HFF-Myc (cell line): ENCODE results near the gene KCNK10.

Source experiments
- DNase-seq: peaks from one replicate; pipeline ENCODE4 v3.0.0-alpha.2; 2011; ENCODE audit warnings: low read depth; ENCODE audit errors: extremely low read depth
- H3K4me3 ChIP-seq: replicated peaks from 2 replicates; pipeline ENCODE4 v1.5.1; 2011; ENCODE audit warnings: low read depth, mild to moderate bottlenecking, control low read depth, low read length
- TF ChIP-seq, protein P1 (sequence below): IDR thresholded peaks from 2 replicates; pipeline ENCODE4 v1.5.1; 2012; ENCODE audit warnings: mild to moderate bottlenecking, low read depth, low read length, control low read depth; ENCODE audit errors: missing control alignments

KCNK10 gene

DNA sequence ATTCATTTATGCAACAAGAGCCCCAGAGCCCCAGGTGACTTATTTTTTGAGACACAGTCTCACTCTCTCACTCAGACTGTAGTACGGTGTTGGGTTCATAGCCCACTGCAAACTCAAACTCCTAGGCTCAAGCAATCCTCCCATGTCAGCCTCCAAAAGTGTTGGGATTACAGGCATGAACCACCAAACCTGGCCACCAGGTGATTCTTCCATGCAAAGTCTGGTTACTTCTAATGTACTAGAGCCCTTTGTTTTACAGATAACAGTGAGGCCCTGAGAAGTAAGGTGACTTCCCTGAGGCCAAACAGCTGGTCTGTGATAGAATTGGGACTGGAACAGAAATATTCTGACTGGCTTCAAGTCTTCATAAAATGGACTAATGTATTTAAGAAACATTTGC, 10.0 kb upstream of the KCNK10 start:
- DNase-seq = no peak
- no peak overlapping the region for H3K4me3 ChIP-seq
- TF ChIP-seq, protein P1, sequence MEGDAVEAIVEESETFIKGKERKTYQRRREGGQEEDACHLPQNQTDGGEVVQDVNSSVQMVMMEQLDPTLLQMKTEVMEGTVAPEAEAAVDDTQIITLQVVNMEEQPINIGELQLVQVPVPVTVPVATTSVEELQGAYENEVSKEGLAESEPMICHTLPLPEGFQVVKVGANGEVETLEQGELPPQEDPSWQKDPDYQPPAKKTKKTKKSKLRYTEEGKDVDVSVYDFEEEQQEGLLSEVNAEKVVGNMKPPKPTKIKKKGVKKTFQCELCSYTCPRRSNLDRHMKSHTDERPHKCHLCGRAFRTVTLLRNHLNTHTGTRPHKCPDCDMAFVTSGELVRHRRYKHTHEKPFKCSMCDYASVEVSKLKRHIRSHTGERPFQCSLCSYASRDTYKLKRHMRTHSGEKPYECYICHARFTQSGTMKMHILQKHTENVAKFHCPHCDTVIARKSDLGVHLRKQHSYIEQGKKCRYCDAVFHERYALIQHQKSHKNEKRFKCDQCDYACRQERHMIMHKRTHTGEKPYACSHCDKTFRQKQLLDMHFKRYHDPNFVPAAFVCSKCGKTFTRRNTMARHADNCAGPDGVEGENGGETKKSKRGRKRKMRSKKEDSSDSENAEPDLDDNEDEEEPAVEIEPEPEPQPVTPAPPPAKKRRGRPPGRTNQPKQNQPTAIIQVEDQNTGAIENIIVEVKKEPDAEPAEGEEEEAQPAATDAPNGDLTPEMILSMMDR = no peak

DNA sequence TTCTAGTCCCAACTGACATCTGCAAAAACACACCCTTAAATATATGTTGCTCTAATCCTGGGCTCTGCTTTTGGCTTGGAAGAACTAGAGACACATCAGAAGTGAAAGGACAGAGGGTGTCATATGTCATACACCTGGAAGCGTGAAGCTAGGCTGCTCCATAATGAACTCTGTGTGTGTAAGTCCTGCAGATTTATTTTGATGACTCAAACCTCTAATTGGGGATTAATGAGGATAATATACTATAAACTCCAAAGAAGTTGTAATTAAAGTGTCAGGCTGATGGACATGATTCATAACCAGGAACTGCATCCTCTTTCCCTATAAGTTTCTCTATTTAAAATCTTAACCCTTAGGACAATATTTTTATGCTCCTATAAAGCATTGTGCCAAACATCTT, 4.4 kb upstream of the KCNK10 start:
- TF ChIP-seq, protein P1 = no peak
- DNase-seq = no peak
- no peak overlapping the region for H3K4me3 ChIP-seq

DNA sequence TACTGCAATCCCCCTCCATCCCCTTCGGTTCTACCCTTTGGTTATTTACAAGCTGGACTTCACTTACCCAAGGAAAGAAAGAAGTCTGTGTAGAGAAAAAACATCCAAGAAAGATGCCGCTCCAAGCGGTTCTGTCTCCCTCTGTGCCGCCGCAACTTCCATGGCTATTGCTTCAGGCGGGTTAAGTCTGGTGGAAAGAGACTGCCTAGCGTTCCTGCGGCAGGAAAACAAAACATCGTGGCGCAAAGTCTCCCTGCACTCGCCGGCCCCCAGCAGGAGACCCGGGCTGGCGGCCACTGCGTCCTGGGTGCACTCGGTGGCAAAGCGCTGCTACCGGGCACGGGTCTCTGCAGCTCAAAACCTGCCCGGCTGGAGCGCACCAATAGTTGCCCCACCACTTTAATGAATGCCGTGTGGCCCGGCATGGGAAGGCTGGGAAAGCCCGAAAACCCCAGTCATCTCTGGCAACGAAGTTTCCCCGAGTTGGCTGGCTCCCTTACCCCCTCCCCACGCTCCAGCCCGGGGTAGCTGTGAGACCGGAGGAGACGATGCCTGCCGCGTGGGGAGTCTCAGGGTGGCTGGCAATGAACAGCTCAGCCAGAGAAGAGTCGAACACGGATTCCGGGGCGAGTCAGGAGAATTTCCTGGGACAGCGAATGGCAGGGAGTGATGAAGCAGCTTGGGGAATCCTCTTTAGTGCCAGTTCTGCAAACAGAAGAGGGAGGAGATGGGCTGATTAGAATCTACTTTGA, 3.5 kb upstream of the KCNK10 start:
- H3K4me3 ChIP-seq = no peak overlapping the region
- no peak for DNase-seq
- TF ChIP-seq, protein P1 = no peak

DNA sequence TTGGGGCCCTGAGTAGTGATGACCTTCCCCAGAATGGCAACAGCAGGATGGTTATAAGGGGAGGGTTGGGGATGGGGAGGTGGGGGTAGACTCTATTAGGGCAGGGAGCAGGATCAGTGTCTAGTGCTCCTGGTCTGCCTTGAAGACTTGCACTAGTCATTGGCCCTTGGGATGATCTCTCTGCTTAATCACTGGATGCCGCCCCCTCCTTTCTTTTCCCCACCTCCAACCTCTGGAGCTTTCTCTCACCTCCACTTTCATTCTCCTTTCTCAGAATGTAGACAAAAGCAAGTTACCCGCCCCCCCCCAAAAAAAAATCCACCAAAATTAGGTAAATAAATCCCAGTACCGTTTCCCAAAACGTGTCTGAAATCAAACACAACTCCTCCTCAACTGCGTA, 2.8 kb upstream of the KCNK10 start:
- TF ChIP-seq, protein P1 = no peak
- no peak for DNase-seq
- no peak overlapping the region for H3K4me3 ChIP-seq

DNA sequence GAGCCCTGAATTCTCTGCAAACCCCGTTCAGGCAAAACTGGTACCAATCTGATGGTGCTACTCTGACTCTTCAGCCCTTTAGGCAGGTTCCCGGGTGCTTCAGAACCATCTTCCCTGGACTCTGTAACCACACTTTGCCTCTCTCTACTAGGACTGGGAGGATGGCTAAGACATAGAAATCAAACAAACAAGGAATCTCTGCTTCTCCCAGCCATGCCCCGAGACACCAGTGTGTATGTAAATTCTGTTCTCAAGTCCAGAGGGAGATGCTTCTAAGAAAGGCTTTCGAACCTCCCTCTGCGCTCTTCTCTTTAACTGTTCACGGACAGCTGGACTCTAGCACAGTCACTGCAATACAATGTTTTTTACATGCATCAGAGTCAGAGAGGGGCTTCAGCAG, 1.9 kb upstream of the KCNK10 start:
- H3K4me3 ChIP-seq = no peak overlapping the region
- DNase-seq = no peak
- TF ChIP-seq, protein P1 = no peak

DNA sequence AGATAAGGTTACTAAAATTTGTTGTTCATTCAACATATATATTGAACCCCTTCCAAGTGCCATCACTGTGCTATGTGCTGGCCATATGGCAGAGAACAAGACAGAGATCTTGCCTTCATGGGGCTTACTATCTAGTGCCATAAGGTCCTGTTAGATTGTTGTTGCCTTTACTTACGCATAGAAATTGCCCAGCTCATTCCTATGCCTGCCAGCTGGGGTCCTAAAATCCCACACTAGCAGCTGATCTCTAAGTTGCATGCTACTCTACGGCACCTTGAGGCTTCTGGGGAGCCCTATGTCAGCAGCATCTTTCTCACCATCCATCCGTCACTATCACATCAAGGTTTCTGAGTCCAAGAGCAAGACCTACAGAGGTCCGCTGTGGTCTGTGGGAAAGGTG, 1.4 kb upstream of the KCNK10 start:
- H3K4me3 ChIP-seq = no peak overlapping the region
- DNase-seq = no peak
- TF ChIP-seq, protein P1 = no peak

DNA sequence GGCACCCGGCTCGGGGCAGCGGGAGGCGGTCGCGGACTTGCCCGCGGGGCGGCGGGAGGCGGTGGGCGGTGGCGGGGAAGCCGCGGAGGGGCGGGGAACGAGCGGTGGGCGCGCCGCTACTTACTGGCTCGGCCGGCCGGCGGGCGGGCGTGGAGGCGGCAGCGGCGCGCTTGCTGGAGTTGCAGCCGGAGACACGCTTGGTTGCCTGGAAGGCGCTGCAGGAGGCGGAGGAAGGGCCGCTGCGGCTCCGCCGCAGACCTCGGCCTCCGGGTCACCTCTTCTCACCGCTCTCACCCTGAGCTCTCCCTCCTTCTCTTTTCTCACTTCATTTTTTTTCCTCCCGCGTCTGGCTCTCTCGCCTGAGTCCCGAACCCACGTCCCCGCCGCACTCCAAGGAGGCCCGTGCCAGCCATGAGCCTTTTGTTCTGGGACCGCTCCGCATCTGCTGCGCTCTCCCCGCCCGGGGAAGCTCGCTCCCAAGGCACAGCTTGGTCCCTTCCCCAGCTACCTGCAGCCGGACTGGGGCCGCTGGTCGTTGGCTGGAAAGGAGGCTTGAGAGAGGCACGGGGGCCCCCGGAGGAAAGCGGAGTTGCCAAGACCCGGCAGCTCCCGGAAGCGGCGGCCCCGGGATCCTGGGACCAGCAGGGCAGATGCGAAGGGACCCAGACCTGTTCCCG, 592 bp upstream of the KCNK10 start:
- peak overlapping the region; percentile 31 for H3K4me3 ChIP-seq
- no peak for DNase-seq
- TF ChIP-seq, protein P1 = no peak
